OCI-LY7 (cell line): Measurements from ENCODE around the gene PHLDA3. TPM values are rescaled to one million over a fixed set of nuclear protein-coding genes. Genes with fewer than 3 reads are reported as not detected.

Experiments
- BruUV-seq: library from RNA; stranded (reverse); fragments of 400-500 nt; replicated peaks from 2 replicates; lab custom pipeline; 2021; lab: Mats Ljungman, UMichigan
- CTCF ChIA-PET: fragments of 300-600 bp; sonication (Branson Sonifier 250); formaldehyde crosslinking; loops from one replicate; lab custom pipeline; 2022; ENCODE audit warnings: antibody characterized with exemption; ENCODE audit not compliant: unreplicated experiment; lab: Charles Lee
- POLR2A ChIA-PET: fragments of 300-600 bp; sonication (Branson Sonifier 250); formaldehyde crosslinking; loops from one replicate; lab custom pipeline; 2022; ENCODE audit warnings: antibody characterized with exemption; lab: Charles Lee
- DNase-seq: peaks from one replicate; pipeline ENCODE4 v3.0.0-alpha.2; 2015; ENCODE audit warnings: low spot score
- H2AFZ ChIP-seq: fragments of 200-600 bp; sonication (generic), shearing (Covaris generic); 2 replicates; pipeline ENCODE4 v1.6.1; 2014; ENCODE audit warnings: mild to moderate bottlenecking, antibody characterized with exemption, low read length, moderate library complexity
- H3K27ac ChIP-seq: fragments of 200-600 bp; sonication (generic); 2 replicates; pipeline ENCODE4 v1.5.1; 2014; ENCODE audit warnings: mixed run types, low read depth, mild to moderate bottlenecking, moderate library complexity, low read length, inconsistent platforms; ENCODE audit not compliant: poor library complexity, severe bottlenecking
- H3K36me3 ChIP-seq: fragments of 200-600 bp; sonication (generic); 2 replicates; pipeline ENCODE4 v1.6.1; 2014; ENCODE audit warnings: mild to moderate bottlenecking, antibody characterized with exemption, low read length, moderate library complexity, mixed read lengths; ENCODE audit not compliant: insufficient read depth
- H3K4me1 ChIP-seq: fragments of 200-600 bp; sonication (generic); 2 replicates; pipeline ENCODE4 v1.5.1; 2014; ENCODE audit warnings: mild to moderate bottlenecking, low read length; ENCODE audit not compliant: insufficient read depth, poor library complexity, severe bottlenecking
- H3K4me2 ChIP-seq: fragments of 200-600 bp; sonication (generic); 2 replicates; pipeline ENCODE4 v1.6.1; 2014; ENCODE audit warnings: mild to moderate bottlenecking, low read length
- H3K4me3 ChIP-seq: fragments of 200-600 bp; sonication (generic); 2 replicates; pipeline ENCODE4 v1.5.1; 2014; ENCODE audit warnings: mild to moderate bottlenecking, low read depth, low read length; ENCODE audit not compliant: poor library complexity, severe bottlenecking
- H3K79me2 ChIP-seq: fragments of 200-600 bp; sonication (generic); 2 replicates; pipeline ENCODE4 v1.6.1; 2016; ENCODE audit warnings: low read depth, mild to moderate bottlenecking, low read length, moderate library complexity, mixed read lengths; ENCODE audit not compliant: insufficient read depth
- H3K9me2 ChIP-seq: fragments of 200-600 bp; sonication (generic); 2 replicates; pipeline ENCODE4 v1.6.1; 2016; ENCODE audit warnings: mild to moderate bottlenecking, low read length, mixed read lengths; ENCODE audit not compliant: insufficient read depth
- H3K9me3 ChIP-seq: fragments of 200-600 bp; sonication (generic); 2 replicates; pipeline ENCODE4 v1.6.1; 2014; ENCODE audit warnings: mild to moderate bottlenecking, mixed run types, low read length, mixed read lengths
- H4K20me1 ChIP-seq: fragments of 200-600 bp; sonication (generic); 2 replicates; pipeline ENCODE4 v1.6.1; 2014; ENCODE audit warnings: mild to moderate bottlenecking, antibody characterized with exemption, low read length, moderate library complexity, mixed read lengths; ENCODE audit not compliant: insufficient read depth
- CTCF ChIP-seq: fragments of 200-600 bp; sonication (generic); conservative IDR thresholded peaks from 2 replicates; pipeline ENCODE4 v1.5.1; 2014; ENCODE audit warnings: mild to moderate bottlenecking, antibody characterized with exemption, low read length, moderate library complexity, mixed read lengths
- EZH2phosphoT487 ChIP-seq: fragments of 200-600 bp; sonication (generic); IDR thresholded peaks from 2 replicates; pipeline ENCODE4 v1.6.1; 2018; ENCODE audit warnings: low read depth, borderline replicate concordance, mild to moderate bottlenecking, mixed run types, antibody characterized with exemption, low read length, moderate library complexity, mixed read lengths
- intact Hi-C: fragments of 100-400 bp; cut with micrococcal nuclease; formaldehyde crosslinking; loops from one replicate; pipeline ENCODE4 v1.10.0; 2022; ENCODE audit not compliant: unreplicated experiment
- total RNA-seq, 2 experiments: library from RNA; depleted of rRNA in 1 of 2; stranded (reverse); fragments of >200 nt in 1 of 2; shearing (Covaris generic) in 1 of 2; gene quantifications; 2 replicates each; pipeline ENCODE4 v1.2.3, GENCODE V29; 2014 to 2022

The PHLDA3 gene
- total RNA-seq, 2 experiments from 2014 or later: not detected

GRCh38 chr1:201486187-201486586 is 17.2 kb upstream of the PHLDA3 start:
- intact Hi-C loops: no loop called here
- TF ChIP-seq EZH2phosphoT487: no peak
- TF ChIP-seq CTCF: no peak
- Histone ChIP-seq H3K9me3 (no peaks in the 10 kb centered on the region), H3K4me1 (peaks cover 13% of the 10 kb centered on the region), H3K27ac (no peak overlapping the region), H3K79me2 (no peaks in the 10 kb centered on the region), H3K9me2 (no peaks in the 10 kb centered on the region), H3K4me3 (no peak overlapping the region), H2AFZ (no peak overlapping the region), H3K36me3 (peaks cover 67% of the 10 kb centered on the region), H4K20me1 (no peaks in the 10 kb centered on the region), H3K4me2 (no peak overlapping the region)
- no TSS peak for BruUV-seq
- ChIA-PET POLR2A (interaction anchor here (0.7 to 0.8 kb wide), 2 partner anchors 13 to 17 kb away, joined by 3 read pairs; no protein-coding TSS in a partner anchor), CTCF (no interaction called here)
- no peak for DNase-seq

GRCh38 chr1:201485184-201485774 is 16.3 kb upstream of the PHLDA3 start:
- Histone ChIP-seq H2AFZ (no peak overlapping the region), H3K4me2 (no peak overlapping the region), H3K36me3 (peaks cover 60% of the 10 kb centered on the region), H3K79me2 (no peaks in the 10 kb centered on the region), H3K27ac (no peak overlapping the region), H3K4me1 (peaks cover 22% of the 10 kb centered on the region), H3K9me2 (no peaks in the 10 kb centered on the region), H3K9me3 (no peaks in the 10 kb centered on the region), H4K20me1 (no peaks in the 10 kb centered on the region), H3K4me3 (no peak overlapping the region)
- intact Hi-C loops: no loop called here
- ChIA-PET CTCF (no interaction called here), POLR2A (no interaction called here)
- TF ChIP-seq CTCF (no peak), EZH2phosphoT487 (no peak)
- BruUV-seq: no TSS peak
- no peak for DNase-seq

- H4K20me1 ChIP-seq: no peaks in the 10 kb centered on the region
- H3K27ac ChIP-seq: no peak overlapping the region
- ChIA-PET CTCF (interaction anchor here (1.8 to 5.1 kb wide), 3 partner anchors 22 to 29 kb away, joined by 5 to 82 read pairs (median 12); partner anchors contain the start of gene CSRP1), POLR2A (interaction anchor here (0.5 to 4.6 kb wide), 4 partner anchors 8 to 201 kb away, joined by 3 to 39 read pairs (median 10); no protein-coding TSS in a partner anchor)
- no TSS peak for BruUV-seq
- no peaks in the 10 kb centered on the region for H3K9me2 ChIP-seq
- no peak overlapping the region for H2AFZ ChIP-seq
- peaks cover 26% of the 10 kb centered on the region for H3K4me1 ChIP-seq
- no peak overlapping the region for H3K4me2 ChIP-seq
- TF ChIP-seq EZH2phosphoT487 (no peak), CTCF (no peak)
- no peaks in the 10 kb centered on the region for H3K79me2 ChIP-seq
- DNase-seq: no peak
- no peak overlapping the region for H3K4me3 ChIP-seq
- no peaks in the 10 kb centered on the region for H3K9me3 ChIP-seq
- intact Hi-C loops: no loop called here
- H3K36me3 ChIP-seq: peaks cover 42% of the 10 kb centered on the region
Measured at GRCh38 chr1:201483373-201483949, 14.5 kb upstream of the PHLDA3 start.
